Esophagus muscularis mucosa (tissue), 4 donors: ENCODE results near the gene LIPT2.

Experiments used
- CTCF ChIP-seq, 3 experiments: fragments of 200-600 bp in 2 of 3; fragments of 450-650 bp in 1 of 3; sonication (generic) in 2 of 3; IDR thresholded peaks; one replicate each; pipeline ENCODE4 v1.5.1; 2017 to 2019; ENCODE audit warnings: antibody characterized with exemption in 3 of 3, mild to moderate bottlenecking in 2 of 3, moderate library complexity in 1 of 3
- EP300 ChIP-seq: sonication (generic); formaldehyde crosslinking; IDR thresholded peaks from one replicate; pipeline ENCODE4 v1.6.1; 2017; ENCODE audit warnings: antibody characterized with exemption
- POLR2A ChIP-seq: fragments of 450-650 bp; IDR thresholded peaks from one replicate; pipeline ENCODE4 v1.6.1; 2017; ENCODE audit warnings: antibody characterized with exemption, moderate library complexity, mild to moderate bottlenecking, low read depth
- POLR2AphosphoS5 ChIP-seq, 2 donors: sonication (generic); formaldehyde crosslinking; IDR thresholded peaks; one replicate each; pipeline ENCODE4 v1.6.1; 2017; ENCODE audit warnings: antibody characterized with exemption in 2 of 2

- no peak for TF ChIP-seq POLR2A
- no peak for TF ChIP-seq CTCF (IDR thresholded peaks at IDR 0.05)
- no peak for TF ChIP-seq POLR2AphosphoS5 (IDR thresholded peaks at IDR 0.05)
- TF ChIP-seq EP300, result no peak
Measured at GRCh38 chr11:74471668-74472429, 21.7 kb downstream of the LIPT2 start.
